Tibial artery (tissue), 4 donors: ENCODE results near the gene SRMS.

Experiments
- DNase-seq, 2 donors: peaks; one replicate each; pipeline ENCODE4 v3.0.0-alpha.2; 2019
- H3K27ac ChIP-seq, 2 donors: fragments of 200-600 bp; sonication (generic) in 1 of 2; 1 replicate in 1 of 2; 2 replicates in 1 of 2; pipeline ENCODE4 v1.5.1; 2018 to 2019; ENCODE audit warnings: mild to moderate bottlenecking in 1 of 2
- H3K27me3 ChIP-seq, 2 donors: fragments of 200-600 bp; sonication (generic) in 1 of 2; one replicate each; pipeline versions ENCODE4 v1.5.1 to v1.6.0; 2016 to 2019
- H3K36me3 ChIP-seq, 3 donors: fragments of 200-600 bp; sonication (generic) in 2 of 3; one replicate each; pipeline ENCODE4 v1.5.1; 2016 to 2019; ENCODE audit warnings: mild to moderate bottlenecking in 2 of 3
- H3K4me1 ChIP-seq, 4 donors: fragments of 200-600 bp; sonication (generic) in 2 of 4; 1 replicate in 3 of 4; 2 replicates in 1 of 4; pipeline ENCODE4 v1.5.1; 2016 to 2019
- H3K4me3 ChIP-seq, 2 donors: fragments of 200-600 bp; sonication (generic) in 1 of 2; 1 replicate in 1 of 2; 2 replicates in 1 of 2; pipeline ENCODE4 v1.5.1; 2018 to 2019; ENCODE audit warnings: mild to moderate bottlenecking in 2 of 2
- H3K9me3 ChIP-seq, 3 donors: fragments of 200-600 bp; sonication (generic) in 1 of 3; one replicate each; pipeline ENCODE4 v1.5.1; 2016 to 2019
- CTCF ChIP-seq, 2 experiments: fragments of 200-600 bp in 1 of 2; fragments of 450-650 bp in 1 of 2; IDR thresholded peaks; one replicate each; pipeline ENCODE4 v1.5.1; 2017 to 2019; ENCODE audit warnings: antibody characterized with exemption in 2 of 2, mild to moderate bottlenecking in 1 of 2, moderate library complexity in 1 of 2
- intact Hi-C: fragments of 100-400 bp; cut with DNase I; formaldehyde crosslinking; loops from one replicate; pipeline ENCODE4 v1.15.0; 2023; ENCODE audit warnings: low total_unique reads

SRMS gene

GRCh38 chr20:63522981-63523611, 24.5 kb downstream of the SRMS start:
- intact Hi-C loops, result loop anchor here (5.0 kb wide), 1 partner anchor 119 kb away; no protein-coding TSS in a partner anchor
- TF ChIP-seq CTCF (IDR thresholded peaks at IDR 0.05), result no peak
- DNase-seq, result no peak
- H3K9me3 ChIP-seq, result no peaks in the 10 kb centered on the region
- H3K4me3 ChIP-seq, result no peak overlapping the region
- H3K27ac ChIP-seq, result no peak overlapping the region
- H3K4me1 ChIP-seq, result peaks cover 0 to 29% (median 24%) of the 10 kb centered on the region in 4 donors
- H3K36me3 ChIP-seq, result peaks cover 0 to 21% (median 12%) of the 10 kb centered on the region in 3 donors
- no peaks in the 10 kb centered on the region for H3K27me3 ChIP-seq

- Histone ChIP-seq H3K4me3 (peak overlapping the region; percentile 73 to 90), H3K36me3 (peaks cover 0 to 21% (median 12%) of the 10 kb centered on the region in 3 donors), H3K27me3 (no peaks in the 10 kb centered on the region), H3K4me1 (peaks cover 0 to 29% (median 24%) of the 10 kb centered on the region in 4 donors), H3K9me3 (no peaks in the 10 kb centered on the region), H3K27ac (peak overlapping the region in 1 of 2 donors; percentile 97)
- no peak for DNase-seq
- intact Hi-C loops, result loop anchor here (5.0 kb wide), 1 partner anchor 120 kb away; no protein-coding TSS in a partner anchor
- no peak for TF ChIP-seq CTCF (IDR thresholded peaks at IDR 0.05)
Observed at GRCh38 chr20:63522091-63522868, 25.3 kb downstream of the SRMS start.

- TF ChIP-seq CTCF (IDR thresholded peaks at IDR 0.05), result no peak
- Histone ChIP-seq H3K36me3 (peaks cover 0 to 21% (median 12%) of the 10 kb centered on the region in 3 donors), H3K4me1 (peaks cover 0 to 29% (median 24%) of the 10 kb centered on the region in 4 donors), H3K4me3 (peak overlapping the region; percentile 73 to 90), H3K27ac (peak overlapping the region; percentile 78 to 97), H3K27me3 (no peaks in the 10 kb centered on the region), H3K9me3 (no peaks in the 10 kb centered on the region)
- intact Hi-C loops, result loop anchor here (5.0 kb wide), 1 partner anchor 121 kb away; no protein-coding TSS in a partner anchor
- DNase-seq, result no peak
Observed at GRCh38 chr20:63521602-63522001, 25.9 kb downstream of the SRMS start.

GRCh38 chr20:63520934-63521601, 26.5 kb downstream of the SRMS start:
- Histone ChIP-seq H3K4me1 (peaks cover 0 to 29% (median 24%) of the 10 kb centered on the region in 4 donors), H3K27ac (peak overlapping the region; percentile 78 to 97), H3K27me3 (no peaks in the 10 kb centered on the region), H3K9me3 (no peaks in the 10 kb centered on the region), H3K36me3 (peaks cover 0 to 21% (median 12%) of the 10 kb centered on the region in 3 donors), H3K4me3 (peak overlapping the region; percentile 73 to 90)
- DNase-seq, result peak; percentile 63 to 82
- no peak for TF ChIP-seq CTCF (IDR thresholded peaks at IDR 0.05)
- intact Hi-C loops, result loop anchor here (5.0 kb wide), 1 partner anchor 121 kb away; no protein-coding TSS in a partner anchor

GRCh38 chr20:63520504-63520933, 27.0 kb downstream of the SRMS start, which contains the start of gene PPDPF:
TSS of gene PPDPF (plus strand) at chr20:63520765. CDS start at chr20:63521309, 544 bp downstream.
- TF ChIP-seq CTCF (IDR thresholded peaks at IDR 0.05), result no peak
- Histone ChIP-seq H3K4me1 (peaks cover 0 to 29% (median 24%) of the 10 kb centered on the region in 4 donors), H3K4me3 (peak within 1 kb of the TSS; percentile 73 to 90), H3K9me3 (no peaks in the 10 kb centered on the region), H3K27ac (peak within 1 kb of the TSS; percentile 78 to 97), H3K27me3 (no peaks in the 10 kb centered on the region), H3K36me3 (peaks cover 0 to 21% (median 12%) of the 10 kb centered on the region in 3 donors)
- peak; percentile 69 to 88 for DNase-seq
- intact Hi-C loops, result loop anchor here (5.0 kb wide), 1 partner anchor 122 kb away; no protein-coding TSS in a partner anchor
